Breast epithelium (tissue), 4 donors: ENCODE data around the gene MSX2. TPM values are rescaled to one million over a fixed set of nuclear protein-coding genes. Genes with fewer than 3 reads are reported as not detected.

Source experiments
- DNase-seq, 2 donors: peaks; one replicate each; pipeline ENCODE4 v3.0.0-alpha.2; 2019; ENCODE audit warnings: low spot score in 2 of 2
- H3K27ac ChIP-seq, 2 donors: fragments of 200-600 bp; sonication (generic) in 1 of 2; one replicate each; pipeline ENCODE4 v1.5.1; 2016 to 2019; ENCODE audit warnings: mild to moderate bottlenecking in 1 of 2
- H3K27me3 ChIP-seq, 2 donors: fragments of 200-600 bp; sonication (generic) in 1 of 2; one replicate each; pipeline versions ENCODE4 v1.5.1 to v1.6.0; 2017 to 2019; ENCODE audit warnings: control low read depth in 1 of 2, mild to moderate bottlenecking in 1 of 2
- H3K36me3 ChIP-seq: fragments of 200-600 bp; one replicate; pipeline ENCODE4 v1.5.1; 2019
- H3K4me1 ChIP-seq, 2 donors: fragments of 200-600 bp; sonication (generic); one replicate each; pipeline ENCODE4 v1.5.1; 2016 to 2019; ENCODE audit warnings: control low read depth in 1 of 2
- H3K4me3 ChIP-seq, 3 donors: fragments of 200-600 bp; sonication (generic); 1 replicate in 2 of 3; 2 replicates in 1 of 3; pipeline ENCODE4 v1.5.1; 2016 to 2019; ENCODE audit warnings: mild to moderate bottlenecking in 3 of 3, moderate library complexity in 2 of 3
- H3K9me3 ChIP-seq, 2 donors: fragments of 200-600 bp; sonication (generic) in 1 of 2; one replicate each; pipeline ENCODE4 v1.5.1; 2016 to 2019; ENCODE audit warnings: control low read depth in 1 of 2
- POLR2A ChIP-seq: fragments of 450-650 bp; IDR thresholded peaks from one replicate; pipeline ENCODE4 v1.6.1; 2016; ENCODE audit warnings: antibody characterized with exemption, mild to moderate bottlenecking, moderate library complexity
- POLR2AphosphoS5 ChIP-seq, 3 donors: sonication (generic); formaldehyde crosslinking; IDR thresholded peaks; one replicate each; pipeline ENCODE4 v1.6.1; 2017; ENCODE audit warnings: antibody characterized with exemption in 3 of 3
- intact Hi-C: fragments of 100-400 bp; cut with DNase I; formaldehyde crosslinking; loops from one replicate; pipeline ENCODE4 v1.15.1; 2023; ENCODE audit warnings: low total_unique reads
- total RNA-seq, 3 donors: library from RNA; depleted of rRNA; stranded (reverse); fragments of >200 nt; gene quantifications; one replicate each; pipeline ENCODE4 v1.1.0, GENCODE V29; 2016
- TF ChIP-seq, protein P1 (sequence below), 3 donors: fragments of 450-650 bp; IDR thresholded peaks; one replicate each; pipeline ENCODE4 v1.5.1; 2016 to 2017; ENCODE audit warnings: antibody characterized with exemption in 3 of 3, mild to moderate bottlenecking in 3 of 3, moderate library complexity in 3 of 3

MSX2 gene
- total RNA-seq, 3 donors from 2014 or later: 1.6 to 12.7 (median 11.5) TPM

DNA sequence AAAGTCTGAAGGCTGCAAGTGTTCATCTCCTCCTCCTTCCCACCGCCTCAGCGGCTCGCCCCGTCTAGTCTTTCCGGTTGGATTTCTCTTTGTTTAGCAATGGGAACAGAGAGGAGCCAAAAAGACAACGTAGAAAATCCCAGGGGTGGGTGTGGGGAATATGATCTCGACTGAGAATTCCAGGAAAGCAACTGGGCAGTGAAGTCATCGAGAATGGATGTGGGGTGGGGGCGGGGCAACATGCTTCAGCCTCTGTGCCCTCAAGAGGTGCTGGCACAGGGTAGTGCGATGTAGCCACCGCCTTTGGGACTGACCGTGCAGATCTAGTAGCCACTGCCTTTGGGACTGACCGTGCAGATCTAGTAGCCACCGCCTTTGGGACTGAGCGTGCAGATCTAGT is 12.9 kb downstream of the MSX2 start:
- TF ChIP-seq POLR2AphosphoS5 (IDR thresholded peaks at IDR 0.05) (no peak), POLR2A (no peak)
- TF ChIP-seq, protein P1, sequence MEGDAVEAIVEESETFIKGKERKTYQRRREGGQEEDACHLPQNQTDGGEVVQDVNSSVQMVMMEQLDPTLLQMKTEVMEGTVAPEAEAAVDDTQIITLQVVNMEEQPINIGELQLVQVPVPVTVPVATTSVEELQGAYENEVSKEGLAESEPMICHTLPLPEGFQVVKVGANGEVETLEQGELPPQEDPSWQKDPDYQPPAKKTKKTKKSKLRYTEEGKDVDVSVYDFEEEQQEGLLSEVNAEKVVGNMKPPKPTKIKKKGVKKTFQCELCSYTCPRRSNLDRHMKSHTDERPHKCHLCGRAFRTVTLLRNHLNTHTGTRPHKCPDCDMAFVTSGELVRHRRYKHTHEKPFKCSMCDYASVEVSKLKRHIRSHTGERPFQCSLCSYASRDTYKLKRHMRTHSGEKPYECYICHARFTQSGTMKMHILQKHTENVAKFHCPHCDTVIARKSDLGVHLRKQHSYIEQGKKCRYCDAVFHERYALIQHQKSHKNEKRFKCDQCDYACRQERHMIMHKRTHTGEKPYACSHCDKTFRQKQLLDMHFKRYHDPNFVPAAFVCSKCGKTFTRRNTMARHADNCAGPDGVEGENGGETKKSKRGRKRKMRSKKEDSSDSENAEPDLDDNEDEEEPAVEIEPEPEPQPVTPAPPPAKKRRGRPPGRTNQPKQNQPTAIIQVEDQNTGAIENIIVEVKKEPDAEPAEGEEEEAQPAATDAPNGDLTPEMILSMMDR (IDR thresholded peaks at IDR 0.05): no peak
- intact Hi-C loops: no loop called here
- no peaks in the 10 kb centered on the region for H3K36me3 ChIP-seq
- H3K27ac ChIP-seq: no peak overlapping the region
- no peaks in the 10 kb centered on the region for H3K4me1 ChIP-seq
- no peaks in the 10 kb centered on the region for H3K9me3 ChIP-seq
- DNase-seq: no peak
- H3K4me3 ChIP-seq: no peak overlapping the region
- peaks cover 0 to 36% of the 10 kb centered on the region in 2 donors for H3K27me3 ChIP-seq

DNA sequence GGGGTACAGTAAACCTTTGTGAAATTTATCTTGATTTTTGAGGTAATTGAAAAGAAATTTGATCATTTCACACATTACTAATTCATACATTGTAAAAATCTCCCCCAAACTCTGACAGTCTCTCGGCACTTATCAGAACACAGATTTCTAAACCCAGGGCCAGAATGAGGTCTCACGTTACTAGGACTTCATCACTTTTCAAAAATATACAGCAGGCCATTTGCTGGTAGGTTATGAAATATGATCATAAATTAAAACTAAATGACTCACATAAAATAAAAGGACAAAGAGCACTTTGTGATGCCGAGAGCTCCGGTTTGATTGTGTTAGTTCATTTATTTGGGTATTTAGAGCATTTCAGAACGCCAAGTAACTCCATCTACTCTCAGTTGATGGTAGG is 17.0 kb downstream of the MSX2 start:
- H3K4me3 ChIP-seq: no peak overlapping the region
- H3K27ac ChIP-seq: no peak overlapping the region
- intact Hi-C loops: no loop called here
- peaks cover 0 to 5% of the 10 kb centered on the region in 2 donors for H3K27me3 ChIP-seq
- DNase-seq: no peak
- no peaks in the 10 kb centered on the region for H3K36me3 ChIP-seq
- TF ChIP-seq, protein P1 (IDR thresholded peaks at IDR 0.05): no peak
- H3K4me1 ChIP-seq: no peaks in the 10 kb centered on the region
- no peaks in the 10 kb centered on the region for H3K9me3 ChIP-seq

DNA sequence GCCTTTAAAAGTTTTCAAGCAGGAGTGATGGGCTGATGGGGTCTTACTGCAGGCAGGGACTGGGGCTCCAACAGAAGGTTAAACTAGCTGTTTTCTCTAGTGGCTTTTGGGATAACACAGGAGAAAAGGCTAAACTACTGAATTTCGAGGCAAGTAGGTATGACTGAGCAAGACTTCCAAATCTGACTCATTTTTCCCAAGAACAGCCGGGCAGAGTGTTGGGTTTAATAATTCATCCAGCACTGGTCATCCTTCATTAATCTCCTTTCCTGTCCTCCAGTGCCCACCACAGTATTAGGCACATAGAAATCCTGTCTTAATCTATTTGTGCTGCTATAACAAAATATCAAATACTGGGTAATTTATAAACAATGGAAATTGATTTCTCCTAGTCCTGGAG is 20.5 kb downstream of the MSX2 start:
- intact Hi-C loops: no loop called here
- TF ChIP-seq, protein P1 (IDR thresholded peaks at IDR 0.05): no peak
- no peak for TF ChIP-seq POLR2A
- TF ChIP-seq POLR2AphosphoS5 (IDR thresholded peaks at IDR 0.05): no peak

DNA sequence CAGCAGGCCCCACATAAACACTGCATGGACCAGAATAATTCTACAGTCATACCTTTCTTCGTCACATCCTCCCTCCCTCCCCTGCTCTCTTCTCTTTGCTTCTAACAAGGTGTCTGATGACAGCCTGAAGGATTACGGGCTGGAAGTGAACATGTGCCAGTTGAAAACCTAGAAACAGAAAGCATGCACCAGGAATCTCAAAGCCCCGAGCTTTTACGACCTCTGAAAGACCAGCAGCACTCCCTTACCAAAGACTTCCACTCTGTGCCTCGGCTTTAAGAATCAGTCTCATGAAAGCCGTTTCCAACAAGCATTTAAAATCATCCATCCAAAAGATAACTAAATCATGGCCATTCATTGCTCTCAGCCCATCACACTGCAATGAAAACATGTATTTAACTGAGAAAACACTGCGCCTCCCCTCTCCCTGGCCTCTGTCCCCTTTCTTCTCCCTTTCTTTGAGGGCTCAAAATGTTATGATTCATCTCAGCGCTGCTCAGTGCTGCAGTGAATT is 21.3 kb downstream of the MSX2 start:
- peaks cover 0 to 20% of the 10 kb centered on the region in 2 donors for H3K27me3 ChIP-seq
- DNase-seq: no peak
- no peaks in the 10 kb centered on the region for H3K4me1 ChIP-seq
- H3K4me3 ChIP-seq: no peak overlapping the region
- no peaks in the 10 kb centered on the region for H3K36me3 ChIP-seq
- intact Hi-C loops: no loop called here
- no peak overlapping the region for H3K27ac ChIP-seq
- no peak for TF ChIP-seq POLR2AphosphoS5 (IDR thresholded peaks at IDR 0.05)
- no peak for TF ChIP-seq POLR2A
- TF ChIP-seq, protein P1 (IDR thresholded peaks at IDR 0.05): no peak
- H3K9me3 ChIP-seq: no peaks in the 10 kb centered on the region

More for the DNA sequence above, 20.5 kb downstream of the MSX2 start:
- H3K36me3 ChIP-seq: no peaks in the 10 kb centered on the region
- H3K27ac ChIP-seq: no peak overlapping the region
- H3K9me3 ChIP-seq: no peaks in the 10 kb centered on the region
- H3K27me3 ChIP-seq: peaks cover 0 to 14% of the 10 kb centered on the region in 2 donors
- DNase-seq: no peak
- H3K4me3 ChIP-seq: no peak overlapping the region
- no peaks in the 10 kb centered on the region for H3K4me1 ChIP-seq

DNA sequence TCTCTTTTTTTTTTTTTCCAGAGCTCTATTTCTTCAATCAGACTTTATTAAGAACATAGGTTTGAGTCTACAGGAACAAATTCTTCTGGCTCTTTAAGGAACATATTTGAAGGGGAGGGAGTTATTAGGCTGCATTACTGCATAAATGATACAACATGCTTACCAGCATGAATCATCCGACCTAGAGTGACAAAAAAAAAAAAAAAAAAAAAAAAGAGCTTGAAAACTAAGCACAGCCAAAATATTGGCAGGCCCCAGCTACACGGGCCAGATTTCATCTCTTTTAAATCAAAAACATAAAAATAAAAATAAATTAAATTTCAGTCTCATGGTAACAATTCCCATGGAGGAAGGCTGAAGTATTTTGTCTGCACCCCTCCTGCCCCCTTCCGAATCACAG is 26.3 kb downstream of the MSX2 start:
- no peaks in the 10 kb centered on the region for H3K9me3 ChIP-seq
- no peak for DNase-seq
- peaks cover 0 to 28% of the 10 kb centered on the region in 2 donors for H3K27me3 ChIP-seq
- intact Hi-C loops: no loop called here
- no peaks in the 10 kb centered on the region for H3K4me1 ChIP-seq
- TF ChIP-seq, protein P1 (IDR thresholded peaks at IDR 0.05): no peak
- TF ChIP-seq POLR2AphosphoS5 (IDR thresholded peaks at IDR 0.05) (no peak), POLR2A (no peak)
- peak overlapping the region in 1 of 2 donors; percentile 85 for H3K27ac ChIP-seq
- no peaks in the 10 kb centered on the region for H3K36me3 ChIP-seq
- peak overlapping the region; percentile 41 to 72 (median 51) for H3K4me3 ChIP-seq
